Measurements from ENCODE around the gene ADRA2B.

GRCh38 chr2:96135621-96136020, 19.2 kb upstream of the ADRA2B start:
- TF ChIP-seq, protein P1, sequence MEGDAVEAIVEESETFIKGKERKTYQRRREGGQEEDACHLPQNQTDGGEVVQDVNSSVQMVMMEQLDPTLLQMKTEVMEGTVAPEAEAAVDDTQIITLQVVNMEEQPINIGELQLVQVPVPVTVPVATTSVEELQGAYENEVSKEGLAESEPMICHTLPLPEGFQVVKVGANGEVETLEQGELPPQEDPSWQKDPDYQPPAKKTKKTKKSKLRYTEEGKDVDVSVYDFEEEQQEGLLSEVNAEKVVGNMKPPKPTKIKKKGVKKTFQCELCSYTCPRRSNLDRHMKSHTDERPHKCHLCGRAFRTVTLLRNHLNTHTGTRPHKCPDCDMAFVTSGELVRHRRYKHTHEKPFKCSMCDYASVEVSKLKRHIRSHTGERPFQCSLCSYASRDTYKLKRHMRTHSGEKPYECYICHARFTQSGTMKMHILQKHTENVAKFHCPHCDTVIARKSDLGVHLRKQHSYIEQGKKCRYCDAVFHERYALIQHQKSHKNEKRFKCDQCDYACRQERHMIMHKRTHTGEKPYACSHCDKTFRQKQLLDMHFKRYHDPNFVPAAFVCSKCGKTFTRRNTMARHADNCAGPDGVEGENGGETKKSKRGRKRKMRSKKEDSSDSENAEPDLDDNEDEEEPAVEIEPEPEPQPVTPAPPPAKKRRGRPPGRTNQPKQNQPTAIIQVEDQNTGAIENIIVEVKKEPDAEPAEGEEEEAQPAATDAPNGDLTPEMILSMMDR (optimal IDR thresholded peaks at IDR 0.05 in 1 of 3, IDR thresholded peaks at IDR 0.05 in 1 of 3, conservative IDR thresholded peaks at IDR 0.05 in 1 of 3; ENCODE audit: extremely low read depth in 1 of 3, insufficient read depth in 2 of 3, low read length in 3 of 3) = no peak
- no peak for TF ChIP-seq EZH2 (IDR thresholded peaks at IDR 0.05; ENCODE audit: low read length)
